ENCODE measurements around the gene CACNA1I.

GRCh38 chr22:39658367-39658766, 87.8 kb downstream of the CACNA1I start:
- TF ChIP-seq TAF1 (IDR thresholded peaks at IDR 0.05; ENCODE audit: low read depth, low read length) = no peak
- no peak for TF ChIP-seq POLR2A (IDR thresholded peaks at IDR 0.05; ENCODE audit: control extremely low read depth in 1 of 2, low read depth in 2 of 2, low read length in 2 of 2)
- TF ChIP-seq SIN3A (conservative IDR thresholded peaks at IDR 0.05 in 1 of 2, IDR thresholded peaks at IDR 0.05 in 1 of 2; ENCODE audit: low read depth in 1 of 2, low read length in 2 of 2) = no peak
- TF ChIP-seq EP300 (IDR thresholded peaks at IDR 0.05; ENCODE audit: borderline replicate concordance in 1 of 2, low read depth in 2 of 2, low read length in 2 of 2) = no peak
- TF ChIP-seq USF2 (IDR thresholded peaks at IDR 0.05; ENCODE audit: low read length) = no peak
- TF ChIP-seq ASH2L (IDR thresholded peaks at IDR 0.05; ENCODE audit: low read length) = no peak
- TF ChIP-seq RXRA (IDR thresholded peaks at IDR 0.05; ENCODE audit: insufficient read depth, low read depth, low read length) = no peak
- no peak for TF ChIP-seq CTCF (IDR thresholded peaks at IDR 0.05; ENCODE audit: control extremely low read depth in 1 of 3, insufficient read depth in 1 of 3, low read depth in 1 of 3, low read length in 3 of 3)
- TF ChIP-seq ZNF274 (IDR thresholded peaks at IDR 0.05; ENCODE audit: borderline replicate concordance, extremely low read depth, low read length) = no peak
- no peak for TF ChIP-seq HDAC2 (IDR thresholded peaks at IDR 0.05; ENCODE audit: borderline replicate concordance in 1 of 2, low read depth in 2 of 2, low read length in 2 of 2)
- no peak for TF ChIP-seq YY1 (IDR thresholded peaks at IDR 0.05; ENCODE audit: low read depth, low read length)
- no peak for TF ChIP-seq RAD21 (IDR thresholded peaks at IDR 0.05 in 1 of 2, conservative IDR thresholded peaks at IDR 0.05 in 1 of 2; ENCODE audit: low read depth in 2 of 2, low read length in 2 of 2)
